WERI-Rb-1 (cell line): ENCODE results near the gene FAM193B.
A peak's percentile ranks its signal among the peaks of the same experiment; 100 is the strongest.

ENCODE experiments used
- DNase-seq: peaks from one replicate; pipeline ENCODE4 v3.0.0-alpha.2; 2020
- H3K27ac ChIP-seq: fragments of 250-450 bp; sonication (Bioruptor Pico); 2 replicates; pipeline ENCODE4 v1.5.1; 2020; ENCODE audit warnings: mild to moderate bottlenecking, moderate library complexity
- H3K27me3 ChIP-seq: fragments of 250-450 bp; sonication (Bioruptor Pico); 2 replicates; pipeline ENCODE4 v1.5.1; 2021; ENCODE audit warnings: mild to moderate bottlenecking, low read depth, moderate library complexity; ENCODE audit not compliant: insufficient read depth, severe bottlenecking
- H3K36me3 ChIP-seq: fragments of 250-450 bp; sonication (Bioruptor Pico); 2 replicates; pipeline ENCODE4 v1.5.1; 2020; ENCODE audit warnings: mild to moderate bottlenecking, moderate library complexity
- H3K4me3 ChIP-seq: 2 replicates; pipeline ENCODE4 v1.5.1; 2011; ENCODE audit warnings: low read depth, mild to moderate bottlenecking, control low read depth, low read length
- H3K9me3 ChIP-seq: fragments of 250-450 bp; sonication (Bioruptor Pico); 2 replicates; pipeline ENCODE4 v1.5.1; 2021; ENCODE audit warnings: mild to moderate bottlenecking, moderate library complexity; ENCODE audit not compliant: severe bottlenecking
- TF ChIP-seq, protein P1 (sequence below): IDR thresholded peaks from 2 replicates; pipeline ENCODE4 v1.5.1; 2011; ENCODE audit warnings: low read depth, mild to moderate bottlenecking, control low read depth, inconsistent platforms, low read length

Gene FAM193B

DNA sequence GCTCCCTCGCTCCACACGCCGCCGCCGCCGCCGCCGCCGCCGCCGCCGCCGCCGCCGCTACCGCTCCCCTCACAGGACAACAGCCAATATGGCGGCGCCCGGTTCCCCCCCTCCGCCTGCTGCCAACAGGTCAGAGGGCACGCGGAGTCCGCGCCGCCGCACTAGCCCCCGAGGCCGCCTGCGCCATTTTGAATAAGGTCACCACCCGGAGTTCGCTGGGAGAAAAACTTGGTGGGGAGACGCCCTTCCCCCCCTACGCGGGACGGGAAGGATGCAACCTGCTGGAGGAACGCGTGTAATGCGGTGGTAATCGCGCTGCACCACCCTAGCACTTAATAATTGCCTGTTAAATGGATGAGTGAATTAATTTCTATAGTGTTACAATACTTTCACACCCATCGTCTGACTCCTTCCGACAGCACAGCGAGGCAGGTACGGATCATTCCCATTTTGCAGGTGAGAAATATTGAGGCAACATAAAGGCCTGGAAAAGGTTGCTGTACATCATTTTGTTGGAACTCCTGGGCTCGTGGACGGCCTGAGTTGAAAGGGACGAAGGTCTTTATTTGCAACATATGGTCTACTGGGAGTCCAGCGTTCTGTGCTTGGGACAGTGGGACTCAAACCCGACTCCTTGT, at the start of gene FAM193B:
Gene FAM193B, minus strand, starts transcription at position 90 of the 638 bp plus-strand sequence. CDS start 105 bp downstream, outside the sequence.
- H3K27ac ChIP-seq: peak within 1 kb of the TSS; percentile 64
- H3K4me3 ChIP-seq: peak within 1 kb of the TSS; percentile 65
- H3K9me3 ChIP-seq: no peaks in the 10 kb centered on the region
- no peaks in the 10 kb centered on the region for H3K27me3 ChIP-seq
- DNase-seq: peak; percentile 89
- TF ChIP-seq, protein P1, sequence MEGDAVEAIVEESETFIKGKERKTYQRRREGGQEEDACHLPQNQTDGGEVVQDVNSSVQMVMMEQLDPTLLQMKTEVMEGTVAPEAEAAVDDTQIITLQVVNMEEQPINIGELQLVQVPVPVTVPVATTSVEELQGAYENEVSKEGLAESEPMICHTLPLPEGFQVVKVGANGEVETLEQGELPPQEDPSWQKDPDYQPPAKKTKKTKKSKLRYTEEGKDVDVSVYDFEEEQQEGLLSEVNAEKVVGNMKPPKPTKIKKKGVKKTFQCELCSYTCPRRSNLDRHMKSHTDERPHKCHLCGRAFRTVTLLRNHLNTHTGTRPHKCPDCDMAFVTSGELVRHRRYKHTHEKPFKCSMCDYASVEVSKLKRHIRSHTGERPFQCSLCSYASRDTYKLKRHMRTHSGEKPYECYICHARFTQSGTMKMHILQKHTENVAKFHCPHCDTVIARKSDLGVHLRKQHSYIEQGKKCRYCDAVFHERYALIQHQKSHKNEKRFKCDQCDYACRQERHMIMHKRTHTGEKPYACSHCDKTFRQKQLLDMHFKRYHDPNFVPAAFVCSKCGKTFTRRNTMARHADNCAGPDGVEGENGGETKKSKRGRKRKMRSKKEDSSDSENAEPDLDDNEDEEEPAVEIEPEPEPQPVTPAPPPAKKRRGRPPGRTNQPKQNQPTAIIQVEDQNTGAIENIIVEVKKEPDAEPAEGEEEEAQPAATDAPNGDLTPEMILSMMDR: no peak
- H3K36me3 ChIP-seq: peaks cover 10% of the 10 kb centered on the region

DNA sequence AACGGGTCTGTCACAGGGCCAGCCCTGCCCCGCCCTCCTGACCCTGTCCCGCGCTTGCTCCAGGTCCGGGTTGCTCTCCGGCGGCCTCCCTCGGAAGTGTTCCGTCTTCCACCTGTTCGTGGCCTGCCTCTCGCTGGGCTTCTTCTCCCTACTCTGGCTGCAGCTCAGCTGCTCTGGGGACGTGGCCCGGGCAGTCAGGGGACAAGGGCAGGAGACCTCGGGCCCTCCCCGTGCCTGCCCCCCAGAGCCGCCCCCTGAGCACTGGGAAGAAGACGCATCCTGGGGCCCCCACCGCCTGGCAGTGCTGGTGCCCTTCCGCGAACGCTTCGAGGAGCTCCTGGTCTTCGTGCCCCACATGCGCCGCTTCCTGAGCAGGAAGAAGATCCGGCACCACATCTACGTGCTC, 49.8 kb upstream of the FAM193B start:
- DNase-seq: no peak
- Histone ChIP-seq H3K9me3 (no peaks in the 10 kb centered on the region), H3K36me3 (no peaks in the 10 kb centered on the region), H3K4me3 (no peak overlapping the region), H3K27me3 (no peaks in the 10 kb centered on the region), H3K27ac (no peak overlapping the region)
- TF ChIP-seq, protein P1: no peak

DNA sequence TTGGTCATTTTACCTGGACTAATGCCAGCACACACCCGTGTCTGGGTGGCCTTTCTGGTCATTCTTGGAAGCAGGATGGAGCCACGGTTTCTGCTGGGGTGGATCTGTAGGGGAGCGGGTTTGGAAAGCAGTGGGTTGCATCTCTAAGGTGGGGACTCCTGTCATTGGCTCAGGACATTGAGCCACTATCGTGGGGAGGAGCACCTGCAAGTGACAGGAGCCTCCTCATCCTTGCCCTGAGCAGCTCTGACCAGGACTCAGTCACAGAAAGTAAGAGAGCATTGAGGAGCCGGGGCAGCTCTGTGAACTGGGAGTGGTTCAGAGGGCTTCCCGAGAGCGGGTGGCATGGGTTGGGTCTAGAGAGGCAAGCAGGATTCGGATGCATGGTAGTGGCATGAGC, 49.3 kb upstream of the FAM193B start:
- H3K9me3 ChIP-seq: no peaks in the 10 kb centered on the region
- TF ChIP-seq, protein P1: no peak
- H3K4me3 ChIP-seq: no peak overlapping the region
- DNase-seq: no peak
- H3K27me3 ChIP-seq: no peaks in the 10 kb centered on the region
- no peak overlapping the region for H3K27ac ChIP-seq
- no peaks in the 10 kb centered on the region for H3K36me3 ChIP-seq

DNA sequence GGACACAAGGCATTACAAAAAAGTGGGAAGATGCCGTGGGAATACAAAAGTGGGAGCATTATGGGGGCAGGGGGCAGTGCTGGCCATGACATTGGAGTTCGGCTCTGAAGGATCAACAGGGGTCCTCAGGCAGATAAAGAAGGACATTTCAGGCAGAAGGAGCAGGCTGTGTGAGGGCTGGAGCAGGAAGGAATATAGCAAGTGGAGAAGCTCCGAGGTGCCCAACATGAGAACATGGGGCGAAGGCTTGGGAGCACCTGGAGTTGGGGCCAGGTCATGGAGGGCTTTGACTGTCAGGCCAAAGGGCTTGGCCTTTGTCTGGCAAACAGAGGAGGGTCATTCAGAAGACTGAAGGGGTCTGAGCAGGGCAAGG, 48.1 kb upstream of the FAM193B start:
- no peak for DNase-seq
- H3K9me3 ChIP-seq: no peaks in the 10 kb centered on the region
- H3K27me3 ChIP-seq: no peaks in the 10 kb centered on the region
- no peak overlapping the region for H3K4me3 ChIP-seq
- TF ChIP-seq, protein P1: no peak
- no peaks in the 10 kb centered on the region for H3K36me3 ChIP-seq
- H3K27ac ChIP-seq: no peak overlapping the region

DNA sequence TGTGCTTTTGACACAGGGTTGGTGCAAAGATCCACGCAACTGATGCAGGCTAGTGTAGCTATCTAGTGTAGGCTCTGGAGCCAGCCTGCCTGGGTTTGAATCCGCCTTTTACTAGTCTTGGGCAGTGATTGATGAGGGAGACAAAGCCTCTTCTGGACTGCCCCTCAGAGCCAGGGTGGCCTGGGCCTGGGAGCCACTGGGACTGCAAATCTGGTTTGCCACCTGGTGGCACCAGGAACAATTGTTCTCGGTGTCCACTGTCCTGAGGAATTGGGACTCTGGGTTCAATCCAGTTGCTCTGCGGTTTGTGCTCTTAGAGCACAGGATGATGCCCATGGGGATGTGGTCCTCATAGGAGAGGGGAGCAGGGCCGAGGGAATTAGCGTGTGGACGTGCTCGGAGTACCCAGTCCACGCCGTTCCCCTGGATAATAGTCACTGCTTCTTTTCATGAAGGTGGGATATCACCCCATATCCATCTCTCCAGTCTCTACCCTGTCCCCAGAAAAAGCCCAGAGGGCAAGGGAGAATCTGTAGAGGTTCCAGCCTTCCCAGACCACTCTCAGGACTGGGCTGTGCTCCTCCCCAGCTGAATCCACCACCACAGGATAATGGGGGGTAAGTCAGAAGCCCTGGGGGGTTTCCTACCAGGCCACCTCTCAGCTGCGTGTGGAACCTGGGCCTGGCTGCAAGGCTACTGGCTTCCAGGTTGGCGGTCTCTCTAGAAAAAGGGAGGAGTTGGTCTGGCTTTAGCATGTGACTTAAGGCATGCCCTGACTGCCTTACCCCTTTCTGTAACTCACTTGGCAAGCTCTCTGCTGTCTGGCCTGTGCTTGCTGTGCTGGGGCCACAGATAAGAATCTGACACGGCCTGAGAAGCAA, 47.5 kb upstream of the FAM193B start:
- Histone ChIP-seq H3K27ac (no peak overlapping the region), H3K9me3 (no peaks in the 10 kb centered on the region), H3K27me3 (no peaks in the 10 kb centered on the region), H3K4me3 (no peak overlapping the region), H3K36me3 (no peaks in the 10 kb centered on the region)
- TF ChIP-seq, protein P1: 0 out of 2 replicates have a peak, but pooled peaks have one; percentile 5
- DNase-seq: peak; percentile 30
